Hepatocyte (in vitro differentiated cells): ENCODE measurements around the gene SHISA6. TPM values are rescaled to one million over a fixed set of nuclear protein-coding genes. Genes with fewer than 3 reads are reported as not detected.

Experiments used
- DNase-seq: peaks from one replicate; pipeline ENCODE4 v3.0.0-alpha.2; 2016; ENCODE audit warnings: low spot score
- H2AFZ ChIP-seq: fragments of 200-600 bp; sonication (generic); 2 replicates; pipeline ENCODE4 v1.6.0; 2016; ENCODE audit warnings: antibody characterized with exemption, mild to moderate bottlenecking
- H3K27ac ChIP-seq: fragments of 200-600 bp; sonication (generic); 2 replicates; pipeline ENCODE4 v1.5.1; 2016; ENCODE audit warnings: mild to moderate bottlenecking
- H3K27me3 ChIP-seq: fragments of 200-600 bp; sonication (generic); 2 replicates; pipeline ENCODE4 v1.6.1; 2016
- H3K36me3 ChIP-seq: fragments of 200-600 bp; sonication (generic); replicated peaks from 2 replicates; pipeline ENCODE4 v1.5.1; 2016; ENCODE audit warnings: low read depth; ENCODE audit not compliant: insufficient read depth
- H3K4me1 ChIP-seq: fragments of 200-600 bp; sonication (generic); 2 replicates; pipeline ENCODE4 v1.5.1; 2016; ENCODE audit warnings: mild to moderate bottlenecking, moderate library complexity; ENCODE audit not compliant: insufficient read depth
- H3K4me2 ChIP-seq: fragments of 200-600 bp; sonication (generic); 2 replicates; pipeline ENCODE4 v1.6.0; 2016
- H3K4me3 ChIP-seq: fragments of 200-600 bp; sonication (generic); 2 replicates; pipeline ENCODE4 v1.5.1; 2016; ENCODE audit warnings: mild to moderate bottlenecking
- H3K79me2 ChIP-seq: fragments of 200-600 bp; sonication (generic); 2 replicates; pipeline ENCODE4 v1.6.0; 2017; ENCODE audit warnings: mild to moderate bottlenecking
- H3K9me2 ChIP-seq: fragments of 200-600 bp; sonication (generic); replicated peaks from 2 replicates; pipeline ENCODE4 v1.6.0; 2017; ENCODE audit warnings: mild to moderate bottlenecking; ENCODE audit not compliant: insufficient read depth
- H3K9me3 ChIP-seq: fragments of 200-600 bp; sonication (generic); 2 replicates; pipeline ENCODE4 v1.5.1; 2016; ENCODE audit warnings: low read depth, mild to moderate bottlenecking
- H4K20me1 ChIP-seq: fragments of 200-600 bp; sonication (generic); 2 replicates; pipeline ENCODE4 v1.6.0; 2016; ENCODE audit warnings: mild to moderate bottlenecking; ENCODE audit not compliant: insufficient read depth, poor library complexity, severe bottlenecking
- CTCF ChIP-seq: fragments of 200-600 bp; sonication (generic); IDR thresholded peaks from 2 replicates; pipeline ENCODE4 v1.5.1; 2016; ENCODE audit warnings: antibody characterized with exemption, mild to moderate bottlenecking; ENCODE audit not compliant: poor library complexity
- EZH2 ChIP-seq: fragments of 200-600 bp; sonication (generic); IDR thresholded peaks from 2 replicates; pipeline ENCODE4 v1.6.1; 2016; ENCODE audit warnings: antibody characterized with exemption, mild to moderate bottlenecking, borderline replicate concordance
- EZH2phosphoT487 ChIP-seq: fragments of 200-600 bp; sonication (generic); IDR thresholded peaks from one replicate; pipeline ENCODE4 v1.6.1; 2018; ENCODE audit warnings: antibody characterized with exemption, mild to moderate bottlenecking, low read depth, moderate library complexity; ENCODE audit not compliant: unreplicated experiment, severe bottlenecking
- WGBS: methylation state at CpG from one replicate; pipeline ENCODE4 v1.1.6; 2016; ENCODE audit warnings: low lambda C conversion rate; ENCODE audit errors: missing lambda C conversion rate; 5-methylcytosine and 5-hydroxymethylcytosine counted together
- polyA plus RNA-seq: library from polyadenylated mRNA; unstranded; fragments of >200 nt; fragmentation: Nextera tagmentation; extraction: Ambion mirVana; gene quantifications from 2 replicates; pipeline ENCODE4 v1.2.1, GENCODE V29; 2016
- total RNA-seq: library from RNA; depleted of rRNA; stranded (reverse); fragments of >200 nt; gene quantifications from 2 replicates; pipeline ENCODE4 v1.2.3, GENCODE V29; 2014

The SHISA6 gene
- total and polyA plus RNA-seq, 2 experiments from 2014 or later = 0.21 to 0.80 TPM

- WGBS = 89% methylated on average over 2 of the region's 2 CpGs
- TF ChIP-seq CTCF (no peak), EZH2 (no peak), EZH2phosphoT487 (no peak)
- no peaks in the 10 kb centered on the region for H3K9me3 ChIP-seq
Measured at GRCh38 chr17:11209906-11210305, 31.1 kb upstream of the SHISA6 start.

GRCh38 chr17:11212792-11213191, 28.2 kb upstream of the SHISA6 start:
- H3K27me3 ChIP-seq = no peaks in the 10 kb centered on the region

More at GRCh38 chr17:11209906-11210305, 31.1 kb upstream of the SHISA6 start:
- DNase-seq = no peak
- Histone ChIP-seq H3K27ac (no peak overlapping the region), H4K20me1 (no peaks in the 10 kb centered on the region), H3K79me2 (no peaks in the 10 kb centered on the region), H3K4me1 (no peaks in the 10 kb centered on the region), H3K9me2 (no peaks in the 10 kb centered on the region), H3K27me3 (no peaks in the 10 kb centered on the region), H3K4me2 (no peak overlapping the region), H3K4me3 (no peak overlapping the region), H3K36me3 (no peaks in the 10 kb centered on the region), H2AFZ (no peak overlapping the region)

DNA sequence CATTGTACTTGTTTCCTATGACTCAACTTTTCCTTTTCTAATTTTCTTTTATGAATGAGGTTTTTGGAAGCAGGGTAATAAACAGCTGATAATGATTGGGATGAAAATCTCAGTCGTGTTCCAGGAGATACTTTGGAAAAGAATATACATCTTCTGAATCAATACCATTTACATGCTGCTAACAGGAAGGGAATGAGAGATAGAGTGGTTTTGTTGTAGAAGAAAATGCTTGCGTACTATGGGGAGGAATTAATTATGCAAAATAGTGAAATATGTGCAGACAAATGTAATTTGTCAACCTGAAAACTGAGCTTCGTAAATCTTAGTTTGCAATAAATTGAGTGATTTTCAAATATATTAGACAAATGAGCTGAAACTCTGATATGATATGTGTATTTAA, 24.0 kb upstream of the SHISA6 start:
- Histone ChIP-seq H4K20me1 (no peaks in the 10 kb centered on the region), H3K4me2 (no peak overlapping the region), H3K9me3 (no peaks in the 10 kb centered on the region), H3K9me2 (no peaks in the 10 kb centered on the region), H3K79me2 (no peaks in the 10 kb centered on the region), H3K27me3 (no peaks in the 10 kb centered on the region), H3K36me3 (no peaks in the 10 kb centered on the region), H3K4me1 (no peaks in the 10 kb centered on the region), H3K4me3 (no peak overlapping the region), H3K27ac (no peak overlapping the region), H2AFZ (no peak overlapping the region)
- no peak for TF ChIP-seq EZH2
- TF ChIP-seq CTCF = no peak
- no peak for TF ChIP-seq EZH2phosphoT487
- DNase-seq = no peak
- WGBS = 85% methylated on average over 3 of the region's 3 CpGs

More at GRCh38 chr17:11212792-11213191, 28.2 kb upstream of the SHISA6 start:
- Histone ChIP-seq H3K4me1 (no peaks in the 10 kb centered on the region), H3K4me2 (no peak overlapping the region), H2AFZ (no peak overlapping the region), H3K36me3 (no peaks in the 10 kb centered on the region), H3K79me2 (no peaks in the 10 kb centered on the region), H3K9me2 (no peaks in the 10 kb centered on the region), H3K4me3 (no peak overlapping the region), H3K27ac (no peak overlapping the region), H4K20me1 (no peaks in the 10 kb centered on the region), H3K9me3 (no peaks in the 10 kb centered on the region)
- DNase-seq = no peak
- no peak for TF ChIP-seq EZH2phosphoT487
- TF ChIP-seq CTCF = no peak
- TF ChIP-seq EZH2 = no peak
- 82% methylated on average over 2 of the region's 2 CpGs for WGBS

DNA sequence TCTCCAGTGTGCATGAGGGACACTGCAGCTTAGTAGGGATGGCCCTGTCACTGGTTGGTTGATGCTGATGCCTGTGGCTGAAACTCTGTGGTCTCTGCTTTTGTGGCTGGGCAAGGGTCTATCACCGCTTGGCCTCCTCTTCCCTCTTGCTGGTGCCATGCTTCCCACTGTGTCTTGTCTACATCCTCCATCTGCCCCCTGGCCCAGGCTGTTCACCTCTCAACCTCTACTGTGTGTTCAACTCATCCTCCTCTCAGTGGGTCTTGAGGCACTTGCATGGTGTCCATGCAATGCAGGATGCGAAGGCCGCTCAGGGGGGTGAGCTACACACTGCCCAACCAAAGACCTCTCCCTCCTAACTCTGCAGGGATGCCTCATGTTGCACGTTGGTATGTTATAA, 19.8 kb upstream of the SHISA6 start:
- Histone ChIP-seq H4K20me1 (no peaks in the 10 kb centered on the region), H3K4me3 (no peak overlapping the region), H3K9me2 (no peaks in the 10 kb centered on the region), H3K79me2 (no peaks in the 10 kb centered on the region), H3K9me3 (no peaks in the 10 kb centered on the region), H3K27ac (no peak overlapping the region), H3K36me3 (no peaks in the 10 kb centered on the region), H3K4me2 (no peak overlapping the region), H3K4me1 (no peaks in the 10 kb centered on the region), H2AFZ (no peak overlapping the region), H3K27me3 (no peaks in the 10 kb centered on the region)
- WGBS = 91% methylated on average over 4 of the region's 4 CpGs
- no peak for TF ChIP-seq CTCF
- TF ChIP-seq EZH2 = no peak
- no peak for TF ChIP-seq EZH2phosphoT487
- DNase-seq = no peak
